A673 (cell line): ENCODE results near the gene RAE1. TPM values are rescaled to one million over a fixed set of nuclear protein-coding genes. Genes with fewer than 3 reads are reported as not detected.

Source experiments
- BruUV-seq: library from RNA; stranded (reverse); fragments of 400-500 nt; replicated peaks from 2 replicates; lab custom pipeline; 2021; lab: Mats Ljungman, UMichigan
- CTCF ChIA-PET: fragments of 300-600 bp; sonication (Branson Sonifier 250); formaldehyde crosslinking; loops from one replicate; lab custom pipeline; 2022; ENCODE audit warnings: antibody characterized with exemption; lab: Charles Lee
- POLR2A ChIA-PET: fragments of 300-600 bp; sonication (Branson Sonifier 250); formaldehyde crosslinking; loops from one replicate; lab custom pipeline; 2022; ENCODE audit warnings: antibody characterized with exemption; ENCODE audit not compliant: low non-redundant PET; lab: Charles Lee
- DNase-seq: peaks from one replicate; pipeline ENCODE4 v3.0.0-alpha.2; 2015; ENCODE audit warnings: low spot score
- H3K27ac ChIP-seq: fragments of 200-600 bp; sonication (generic); 2 replicates; pipeline ENCODE4 v1.5.1; 2016; ENCODE audit warnings: mixed run types, low read depth, mild to moderate bottlenecking, mixed read lengths, antibody characterized with exemption, low read length; ENCODE audit not compliant: poor library complexity, severe bottlenecking
- H3K27me3 ChIP-seq: fragments of 200-600 bp; sonication (generic); replicated peaks from 2 replicates; pipeline ENCODE4 v1.6.1; 2017; ENCODE audit warnings: mixed run types, low read depth, mild to moderate bottlenecking, mixed read lengths, antibody characterized with exemption, low read length; ENCODE audit not compliant: insufficient read depth, poor library complexity
- H3K36me3 ChIP-seq: fragments of 200-600 bp; sonication (generic); 2 replicates; pipeline ENCODE4 v1.6.1; 2016; ENCODE audit warnings: mixed run types, mild to moderate bottlenecking, mixed read lengths, antibody characterized with exemption, low read length; ENCODE audit not compliant: insufficient read depth, poor library complexity, severe bottlenecking
- H3K4me1 ChIP-seq: fragments of 200-600 bp; sonication (generic); 2 replicates; pipeline ENCODE4 v1.6.1; 2017; ENCODE audit warnings: mixed run types, mild to moderate bottlenecking, mixed read lengths, antibody characterized with exemption, low read length; ENCODE audit not compliant: insufficient read depth, poor library complexity, severe bottlenecking
- H3K4me3 ChIP-seq: fragments of 200-600 bp; sonication (generic); 2 replicates; pipeline ENCODE4 v1.5.1; 2016; ENCODE audit warnings: low read depth, mixed run types, mild to moderate bottlenecking, mixed read lengths, low read length; ENCODE audit not compliant: poor library complexity, severe bottlenecking
- H3K9me3 ChIP-seq: fragments of 200-600 bp; sonication (generic); 2 replicates; pipeline ENCODE4 v1.6.1; 2016; ENCODE audit warnings: mixed run types, low read depth, mild to moderate bottlenecking, mixed read lengths, antibody characterized with exemption, low read length; ENCODE audit not compliant: poor library complexity, severe bottlenecking
- CTCF ChIP-seq: fragments of 300-800, 200-600 bp; sonication (generic); conservative IDR thresholded peaks from 2 replicates; pipeline ENCODE4 v1.5.1; 2017; ENCODE audit warnings: low read depth, mild to moderate bottlenecking, antibody characterized with exemption, low read length, moderate library complexity, mixed read lengths
- EZH2 ChIP-seq: fragments of 200-600 bp; sonication (generic); IDR thresholded peaks from 2 replicates; pipeline ENCODE4 v1.6.1; 2017; ENCODE audit warnings: borderline replicate concordance, low read depth, mild to moderate bottlenecking, mixed read lengths, antibody characterized with exemption, low read length; ENCODE audit not compliant: poor library complexity, severe bottlenecking
- intact Hi-C: fragments of 100-400 bp; cut with micrococcal nuclease; formaldehyde crosslinking; loops from one replicate; pipeline ENCODE4 v1.10.0; 2022; ENCODE audit not compliant: unreplicated experiment
- total RNA-seq: library from RNA; stranded (reverse); gene quantifications from 2 replicates; pipeline ENCODE4 v1.2.3, GENCODE V29; 2021

RAE1 gene
- total RNA-seq, 1 experiment from 2014 or later = 70.9 TPM

DNA sequence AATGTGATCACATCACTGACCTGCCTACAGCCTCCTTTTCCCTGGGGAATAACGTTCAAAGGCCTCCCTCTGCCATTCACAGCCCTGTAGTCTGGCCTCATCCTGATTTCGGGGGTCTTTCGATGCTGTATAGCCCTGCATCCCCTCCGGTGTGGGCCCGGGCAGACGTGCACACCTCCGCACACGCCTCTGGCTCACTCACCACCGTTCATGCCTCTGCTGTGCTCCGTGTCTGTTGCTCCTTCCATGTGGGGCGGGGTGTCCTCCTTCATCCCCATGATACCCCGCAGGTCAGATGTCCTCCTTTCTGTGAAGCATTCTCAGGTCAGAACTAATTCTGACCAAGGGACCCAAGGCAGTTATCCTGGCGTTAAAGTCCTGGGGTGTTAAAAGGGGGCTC is 26.3 kb downstream of the RAE1 start:
- Histone ChIP-seq H3K4me1 (no peaks in the 10 kb centered on the region), H3K27ac (no peak overlapping the region), H3K27me3 (no peaks in the 10 kb centered on the region), H3K4me3 (no peak overlapping the region), H3K36me3 (peaks cover 50% of the 10 kb centered on the region), H3K9me3 (no peaks in the 10 kb centered on the region)
- no TSS peak for BruUV-seq
- intact Hi-C loops = no loop called here
- CTCF ChIA-PET = no interaction called here
- no peak for DNase-seq
- no peak for TF ChIP-seq EZH2
- no peak for TF ChIP-seq CTCF
- POLR2A ChIA-PET = no interaction called here

DNA sequence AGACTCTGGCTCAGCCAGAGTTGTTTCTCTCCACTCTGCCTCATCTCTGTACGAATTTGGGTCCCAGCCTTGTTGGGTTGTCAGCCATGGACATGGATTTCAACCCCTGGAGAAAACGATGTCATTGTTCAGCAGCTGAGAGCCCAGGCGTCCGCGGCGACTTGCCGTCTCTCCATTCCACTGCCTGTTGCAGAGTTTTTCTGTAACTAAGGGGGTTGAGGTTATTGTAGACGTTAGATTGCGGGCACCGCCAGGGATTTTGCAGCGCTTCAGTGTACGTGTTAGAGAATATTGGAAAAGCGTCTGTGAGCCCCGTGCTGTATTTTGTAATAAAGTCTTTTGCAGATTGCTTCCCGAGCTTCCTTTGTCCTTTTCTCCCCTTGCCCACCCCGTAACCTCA is 27.1 kb downstream of the RAE1 start:
- peaks cover 44% of the 10 kb centered on the region for H3K36me3 ChIP-seq
- BruUV-seq = no TSS peak
- POLR2A ChIA-PET = no interaction called here

DNA sequence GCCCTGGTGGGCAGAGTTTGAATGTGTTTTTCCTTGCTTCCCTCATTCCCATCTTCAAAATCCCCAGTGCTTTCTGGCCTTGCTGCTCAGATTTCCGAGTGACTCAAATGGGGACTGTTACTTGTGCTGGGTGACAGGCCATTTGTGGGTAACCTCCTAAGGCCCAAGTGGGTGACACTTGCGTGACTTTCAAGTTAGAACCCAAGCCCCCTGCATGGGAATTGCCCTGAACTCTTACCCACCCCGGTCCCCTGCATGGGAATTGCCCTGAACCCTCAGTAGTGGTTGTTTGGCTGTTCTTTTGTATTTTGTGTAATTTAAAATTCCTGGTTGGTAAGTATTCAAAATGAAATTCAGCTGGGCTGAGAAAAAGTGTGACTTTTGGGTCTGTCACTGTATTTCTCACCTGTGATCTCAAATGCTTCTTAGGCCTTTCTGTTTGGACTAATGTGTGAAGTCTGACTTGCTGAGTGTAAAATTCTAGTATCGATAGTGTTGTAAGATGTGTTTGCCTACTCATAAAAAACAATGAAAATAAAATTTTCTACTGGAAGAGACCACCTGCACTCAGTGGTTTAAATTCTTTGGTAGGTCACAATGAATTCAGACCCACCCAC is 27.7 kb downstream of the RAE1 start:
- no peaks in the 10 kb centered on the region for H3K9me3 ChIP-seq
- POLR2A ChIA-PET = no interaction called here
- no peak overlapping the region for H3K27ac ChIP-seq
- intact Hi-C loops = no loop called here
- no peak overlapping the region for H3K4me3 ChIP-seq
- H3K36me3 ChIP-seq = peaks cover 37% of the 10 kb centered on the region
- TF ChIP-seq EZH2 = no peak
- no peak for TF ChIP-seq CTCF
- DNase-seq = no peak
- no peaks in the 10 kb centered on the region for H3K27me3 ChIP-seq
- BruUV-seq = no TSS peak
- no peaks in the 10 kb centered on the region for H3K4me1 ChIP-seq
- CTCF ChIA-PET = no interaction called here

More for the DNA sequence above, 27.1 kb downstream of the RAE1 start:
- intact Hi-C loops = no loop called here
- Histone ChIP-seq H3K27ac (no peak overlapping the region), H3K4me1 (no peaks in the 10 kb centered on the region), H3K4me3 (no peak overlapping the region), H3K9me3 (no peaks in the 10 kb centered on the region), H3K27me3 (no peaks in the 10 kb centered on the region)
- CTCF ChIA-PET = no interaction called here
- no peak for DNase-seq
- TF ChIP-seq CTCF (no peak), EZH2 (no peak)
